H1 (cell line): ENCODE results near the gene UNC79. TPM values are rescaled to one million over a fixed set of nuclear protein-coding genes. Genes with fewer than 3 reads are reported as not detected.

Experiments used
- CBX8 ChIP-seq: fragments of 300-800, 300-1000 bp; sonication (generic); IDR thresholded peaks from 2 replicates; pipeline ENCODE4 v1.7.1; 2016; ENCODE audit warnings: low read depth, low read length, borderline replicate concordance
- CHD7 ChIP-seq: fragments of 300-600 bp; sonication (generic); IDR thresholded peaks from 2 replicates; pipeline ENCODE4 v1.7.1; 2012; ENCODE audit warnings: low read length, moderate library complexity, mild to moderate bottlenecking, inconsistent platforms; ENCODE audit not compliant: insufficient replicate concordance
- GTF2F1 ChIP-seq: IDR thresholded peaks from 2 replicates; pipeline ENCODE4 v1.6.1; 2012; ENCODE audit warnings: low read depth, low read length, improper control_type of control experiment, borderline replicate concordance
- KDM1A ChIP-seq: fragments of 200-600, 300-600 bp; sonication (generic); IDR thresholded peaks from 2 replicates; pipeline ENCODE4 v1.7.1; 2016; ENCODE audit warnings: mild to moderate bottlenecking, low read length, borderline replicate concordance
- polyA plus RNA-seq, 7 experiments: library from polyadenylated mRNA; depleted of rRNA in 3 of 7; stranded (reverse) in 5 of 7; unstranded in 2 of 7; fragments of >200 nt in 5 of 7; fragments of 200-250 nt in 2 of 7; gene quantifications; 1 replicate in 5 of 7; 2 replicates in 1 of 7; 4 replicates in 1 of 7; pipeline versions ENCODE4 v1.2.1 to v1.2.3, GENCODE V29; 2011 to 2013; ENCODE audit warnings: missing spikeins in 2 of 7, mixed read lengths in 2 of 7
- total RNA-seq: library from RNA; stranded (reverse); fragmentation: NEBNext Ultra II Directional; extraction: Animal tissue kit (Norgen Biotek cat#: 25700); gene quantifications from 2 replicates; pipeline ENCODE4 v1.2.1, GENCODE V29; 2021

UNC79 gene
- total and polyA plus RNA-seq, 2 of the 8 experiments (the other 6 are each of a cell fraction or from before 2014, with no cell fraction given), result 1.8 to 2.3 TPM

- TF ChIP-seq CHD7 (no peak), CBX8 (no peak), KDM1A (no peak), GTF2F1 (no peak)
These were observed 245.7 kb downstream of the UNC79 start (continued) for GRCh38 chr14:93676416-93676958.
